ENCODE results near the gene PTX3. TPM values are rescaled to one million over a fixed set of nuclear protein-coding genes. Genes with fewer than 3 reads are reported as not detected.

Gene PTX3
- total RNA-seq, 1 experiment from 2014 or later, result 27.3 TPM

DNA sequence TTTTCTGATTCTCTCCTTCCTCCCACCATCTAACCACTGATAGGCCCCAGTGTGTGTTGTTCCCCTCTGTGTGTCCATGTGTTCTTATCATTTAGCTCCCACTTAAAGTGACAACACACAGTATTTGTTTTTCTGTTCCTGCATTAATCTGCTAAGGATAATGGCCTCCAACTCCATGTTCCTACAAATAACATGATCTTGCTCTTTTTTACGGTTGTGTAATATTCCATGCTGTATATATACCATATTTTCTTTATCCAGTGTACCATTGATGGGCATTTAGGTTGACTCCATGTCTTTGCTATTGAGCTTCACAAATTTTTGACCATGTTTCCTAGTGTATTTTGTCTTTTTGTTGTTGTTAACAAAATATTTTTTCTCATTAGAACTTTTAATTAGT, 36.0 kb downstream of the PTX3 start:
- no peaks in the 10 kb centered on the region for H3K27me3 ChIP-seq (ENCODE audit: low read length)
- intact Hi-C loops (cut with micrococcal nuclease), result no loop called here
- POLR2A ChIA-PET (ENCODE audit: unreplicated experiment), result no interaction called here
- H3K9ac ChIP-seq (ENCODE audit: low read length), result no peak overlapping the region
- H3K27ac ChIP-seq (ENCODE audit: low read length), result no peak overlapping the region
- H3K9me2 ChIP-seq (replicated peaks; ENCODE audit: low read length), result no peaks in the 10 kb centered on the region
- DNase-seq (no peak), ATAC-seq (no peak)
- TF ChIP-seq EZH2 (IDR thresholded peaks at IDR 0.05; ENCODE audit: low read length, unreplicated experiment) (no peak), EZH2phosphoT487 (IDR thresholded peaks at IDR 0.05; ENCODE audit: borderline replicate concordance, low read length) (no peak)
- TF ChIP-seq, protein P1, sequence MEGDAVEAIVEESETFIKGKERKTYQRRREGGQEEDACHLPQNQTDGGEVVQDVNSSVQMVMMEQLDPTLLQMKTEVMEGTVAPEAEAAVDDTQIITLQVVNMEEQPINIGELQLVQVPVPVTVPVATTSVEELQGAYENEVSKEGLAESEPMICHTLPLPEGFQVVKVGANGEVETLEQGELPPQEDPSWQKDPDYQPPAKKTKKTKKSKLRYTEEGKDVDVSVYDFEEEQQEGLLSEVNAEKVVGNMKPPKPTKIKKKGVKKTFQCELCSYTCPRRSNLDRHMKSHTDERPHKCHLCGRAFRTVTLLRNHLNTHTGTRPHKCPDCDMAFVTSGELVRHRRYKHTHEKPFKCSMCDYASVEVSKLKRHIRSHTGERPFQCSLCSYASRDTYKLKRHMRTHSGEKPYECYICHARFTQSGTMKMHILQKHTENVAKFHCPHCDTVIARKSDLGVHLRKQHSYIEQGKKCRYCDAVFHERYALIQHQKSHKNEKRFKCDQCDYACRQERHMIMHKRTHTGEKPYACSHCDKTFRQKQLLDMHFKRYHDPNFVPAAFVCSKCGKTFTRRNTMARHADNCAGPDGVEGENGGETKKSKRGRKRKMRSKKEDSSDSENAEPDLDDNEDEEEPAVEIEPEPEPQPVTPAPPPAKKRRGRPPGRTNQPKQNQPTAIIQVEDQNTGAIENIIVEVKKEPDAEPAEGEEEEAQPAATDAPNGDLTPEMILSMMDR (conservative IDR thresholded peaks at IDR 0.05; ENCODE audit: low read depth, low read length), result no peak
- no peak overlapping the region for H3K4me3 ChIP-seq (ENCODE audit: low read length)
- peaks cover 19% of the 10 kb centered on the region for H3K4me1 ChIP-seq (ENCODE audit: insufficient read depth, low read length)
- no peak overlapping the region for H3K4me2 ChIP-seq (ENCODE audit: low read length)
- no peaks in the 10 kb centered on the region for H3K79me2 ChIP-seq (ENCODE audit: low read length)
- H2AFZ ChIP-seq (ENCODE audit: low read length), result no peak overlapping the region
- no peaks in the 10 kb centered on the region for H3K9me3 ChIP-seq (ENCODE audit: low read length)
- no TSS peak for BruUV-seq (replicated peaks)
- H3K36me3 ChIP-seq (ENCODE audit: low read depth, low read length), result no peaks in the 10 kb centered on the region
- H4K20me1 ChIP-seq (ENCODE audit: low read length), result no peaks in the 10 kb centered on the region
- CTCF ChIA-PET, result no interaction called here
- no peaks in the 10 kb centered on the region for H3F3A ChIP-seq (ENCODE audit: low read length, unreplicated experiment)

DNA sequence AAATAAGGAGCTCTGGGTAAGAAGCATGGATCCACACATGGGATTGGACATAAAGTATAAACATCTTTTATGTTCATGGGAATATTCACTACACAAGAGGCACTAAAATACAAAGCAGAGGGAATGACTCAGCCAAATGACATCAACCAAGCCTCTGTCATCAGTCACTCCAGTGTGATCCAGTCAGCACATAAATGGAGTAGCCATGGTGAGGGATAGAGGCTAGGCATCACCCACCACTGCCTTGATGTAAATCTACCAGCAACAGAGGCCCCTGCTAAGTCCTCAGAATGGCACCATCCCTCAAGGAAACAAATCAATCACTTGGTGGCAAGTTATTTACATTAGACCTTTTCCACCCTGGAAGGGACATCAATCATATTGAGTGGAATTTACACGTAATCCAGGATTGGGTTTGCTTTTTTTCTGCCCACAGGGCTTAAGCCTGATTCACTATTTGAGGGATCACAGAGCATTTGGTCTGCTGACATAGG, 39.3 kb downstream of the PTX3 start:
- Histone ChIP-seq H3K9me2 (replicated peaks; ENCODE audit: low read length) (no peaks in the 10 kb centered on the region), H3K4me1 (ENCODE audit: insufficient read depth, low read length) (no peaks in the 10 kb centered on the region), H3K79me2 (ENCODE audit: low read length) (no peaks in the 10 kb centered on the region), H2AFZ (ENCODE audit: low read length) (no peak overlapping the region), H3K4me3 (ENCODE audit: low read length) (no peak overlapping the region), H3K27me3 (ENCODE audit: low read length) (no peaks in the 10 kb centered on the region), H3K9me3 (ENCODE audit: low read length) (no peaks in the 10 kb centered on the region), H3K4me2 (ENCODE audit: low read length) (no peak overlapping the region), H3F3A (ENCODE audit: low read length, unreplicated experiment) (no peaks in the 10 kb centered on the region), H3K36me3 (ENCODE audit: low read depth, low read length) (no peaks in the 10 kb centered on the region), H3K9ac (ENCODE audit: low read length) (no peak overlapping the region), H3K27ac (ENCODE audit: low read length) (no peak overlapping the region), H4K20me1 (ENCODE audit: low read length) (no peaks in the 10 kb centered on the region)
- TF ChIP-seq EZH2phosphoT487 (IDR thresholded peaks at IDR 0.05; ENCODE audit: borderline replicate concordance, low read length), result no peak
- TF ChIP-seq, protein P1 (conservative IDR thresholded peaks at IDR 0.05; ENCODE audit: low read depth, low read length), result no peak
- TF ChIP-seq EZH2 (IDR thresholded peaks at IDR 0.05; ENCODE audit: low read length, unreplicated experiment), result no peak
- POLR2A ChIA-PET (ENCODE audit: unreplicated experiment), result no interaction called here
- peak; percentile 51 for ATAC-seq
- BruUV-seq (replicated peaks), result no TSS peak
- DNase-seq, result peak; percentile 36
- intact Hi-C loops (cut with micrococcal nuclease), result no loop called here
- CTCF ChIA-PET, result no interaction called here

DNA sequence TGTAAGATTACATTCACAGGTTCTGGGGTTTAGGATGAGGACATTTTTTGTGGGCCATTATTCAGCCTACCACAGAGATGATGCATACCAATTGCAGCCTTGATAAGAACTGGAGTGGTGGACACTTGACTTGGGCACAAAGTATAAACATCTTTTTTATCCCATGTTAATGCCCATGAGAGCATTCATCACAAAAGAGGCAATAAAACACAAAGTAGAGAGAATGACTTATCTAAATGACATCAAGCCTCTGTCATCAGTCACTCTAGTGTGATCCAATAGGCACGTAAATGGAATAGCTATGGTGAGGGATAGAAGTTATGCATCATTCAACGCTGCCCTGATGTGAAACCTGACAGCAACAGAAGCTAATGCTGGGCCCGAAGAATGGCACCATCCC, 40.8 kb downstream of the PTX3 start:
- no peak for DNase-seq
- Histone ChIP-seq H3K4me2 (ENCODE audit: low read length) (no peak overlapping the region), H3K4me3 (ENCODE audit: low read length) (no peak overlapping the region), H3K79me2 (ENCODE audit: low read length) (no peaks in the 10 kb centered on the region), H3F3A (ENCODE audit: low read length, unreplicated experiment) (no peaks in the 10 kb centered on the region), H3K36me3 (ENCODE audit: low read depth, low read length) (no peaks in the 10 kb centered on the region), H4K20me1 (ENCODE audit: low read length) (no peaks in the 10 kb centered on the region), H3K9ac (ENCODE audit: low read length) (no peak overlapping the region), H3K9me2 (replicated peaks; ENCODE audit: low read length) (no peaks in the 10 kb centered on the region), H3K27me3 (ENCODE audit: low read length) (no peaks in the 10 kb centered on the region), H3K4me1 (ENCODE audit: insufficient read depth, low read length) (no peaks in the 10 kb centered on the region), H2AFZ (ENCODE audit: low read length) (no peak overlapping the region), H3K9me3 (ENCODE audit: low read length) (no peaks in the 10 kb centered on the region), H3K27ac (ENCODE audit: low read length) (no peak overlapping the region)
- ATAC-seq, result no peak
- POLR2A ChIA-PET (ENCODE audit: unreplicated experiment), result no interaction called here
- intact Hi-C loops (cut with micrococcal nuclease), result no loop called here
- BruUV-seq (replicated peaks), result no TSS peak
- no peak for TF ChIP-seq EZH2phosphoT487 (IDR thresholded peaks at IDR 0.05; ENCODE audit: borderline replicate concordance, low read length)
- TF ChIP-seq, protein P1 (conservative IDR thresholded peaks at IDR 0.05; ENCODE audit: low read depth, low read length), result no peak
- no peak for TF ChIP-seq EZH2 (IDR thresholded peaks at IDR 0.05; ENCODE audit: low read length, unreplicated experiment)
- CTCF ChIA-PET, result no interaction called here
